ENCODE data around the gene NBEAL2. TPM values are rescaled to one million over a fixed set of nuclear protein-coding genes. Genes with fewer than 3 reads are reported as not detected.

NBEAL2 gene
- total RNA-seq, 4 donors from 2014 or later = 4.1 to 8.7 (median 7.5) TPM

GRCh38 chr3:46981932-46982471, 2.5 kb downstream of the NBEAL2 start:
- in situ Hi-C loops (cut with MboI; ENCODE audit: low sequenced_read_pairs in 4 of 4) (loop anchor here in 1 of 4 donors (10.0 kb wide), 1 partner anchor 67 kb away; no protein-coding TSS in a partner anchor), intact Hi-C loops (cut with DNase I; ENCODE audit: low total_unique reads) (no loop called here)
- DNase-seq (no peak), ATAC-seq (no peak)
- Histone ChIP-seq H3K4me1 (peaks cover 15 to 21% of the 10 kb centered on the region in 2 donors), H3K27ac (peak overlapping the region; percentile 28 to 95 (median 54)), H3K27me3 (no peaks in the 10 kb centered on the region), H3K36me3 (no peaks in the 10 kb centered on the region), H3K4me3 (peak overlapping the region in 2 of 4 donors; percentile 21 to 71), H3K9me3 (no peaks in the 10 kb centered on the region)
- TF ChIP-seq POLR2A (IDR thresholded peaks at IDR 0.05) = no peak
- TF ChIP-seq, protein P1, sequence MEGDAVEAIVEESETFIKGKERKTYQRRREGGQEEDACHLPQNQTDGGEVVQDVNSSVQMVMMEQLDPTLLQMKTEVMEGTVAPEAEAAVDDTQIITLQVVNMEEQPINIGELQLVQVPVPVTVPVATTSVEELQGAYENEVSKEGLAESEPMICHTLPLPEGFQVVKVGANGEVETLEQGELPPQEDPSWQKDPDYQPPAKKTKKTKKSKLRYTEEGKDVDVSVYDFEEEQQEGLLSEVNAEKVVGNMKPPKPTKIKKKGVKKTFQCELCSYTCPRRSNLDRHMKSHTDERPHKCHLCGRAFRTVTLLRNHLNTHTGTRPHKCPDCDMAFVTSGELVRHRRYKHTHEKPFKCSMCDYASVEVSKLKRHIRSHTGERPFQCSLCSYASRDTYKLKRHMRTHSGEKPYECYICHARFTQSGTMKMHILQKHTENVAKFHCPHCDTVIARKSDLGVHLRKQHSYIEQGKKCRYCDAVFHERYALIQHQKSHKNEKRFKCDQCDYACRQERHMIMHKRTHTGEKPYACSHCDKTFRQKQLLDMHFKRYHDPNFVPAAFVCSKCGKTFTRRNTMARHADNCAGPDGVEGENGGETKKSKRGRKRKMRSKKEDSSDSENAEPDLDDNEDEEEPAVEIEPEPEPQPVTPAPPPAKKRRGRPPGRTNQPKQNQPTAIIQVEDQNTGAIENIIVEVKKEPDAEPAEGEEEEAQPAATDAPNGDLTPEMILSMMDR (IDR thresholded peaks at IDR 0.05 in 4 of 5, conservative IDR thresholded peaks at IDR 0.05 in 1 of 5) = no peak

DNA sequence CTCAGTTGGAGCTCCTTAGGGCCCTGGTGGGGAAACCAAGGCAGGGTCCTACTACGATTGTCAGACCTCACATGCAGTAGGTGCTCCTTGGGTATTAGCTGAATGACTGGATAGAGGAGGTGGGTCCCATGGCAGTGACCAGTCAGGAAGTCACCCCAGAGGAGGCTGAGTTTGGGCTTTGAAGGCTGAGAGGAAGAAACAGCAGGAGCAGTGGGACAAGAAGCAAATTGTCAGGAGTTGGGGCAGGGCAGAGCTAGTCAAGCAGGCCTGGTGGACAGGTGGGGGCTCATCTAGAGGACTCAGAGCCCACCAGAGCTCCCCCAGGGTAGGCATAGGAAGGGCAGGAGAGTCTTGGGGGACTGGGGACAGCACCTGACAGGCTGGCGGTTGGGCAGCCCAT, 3.1 kb downstream of the NBEAL2 start:
- Histone ChIP-seq H3K27me3 (no peaks in the 10 kb centered on the region), H3K4me1 (peaks cover 14 to 15% of the 10 kb centered on the region in 2 donors), H3K36me3 (no peaks in the 10 kb centered on the region), H3K4me3 (no peak overlapping the region), H3K27ac (peak overlapping the region in 2 of 4 donors; percentile 63 to 95), H3K9me3 (no peaks in the 10 kb centered on the region)
- TF ChIP-seq POLR2A (IDR thresholded peaks at IDR 0.05) = no peak
- TF ChIP-seq, protein P1 (IDR thresholded peaks at IDR 0.05 in 4 of 5, conservative IDR thresholded peaks at IDR 0.05 in 1 of 5) = no peak
- in situ Hi-C loops (cut with MboI; ENCODE audit: low sequenced_read_pairs in 4 of 4) = loop anchor here in 1 of 4 donors (10.0 kb wide), 1 partner anchor 68 kb away; no protein-coding TSS in a partner anchor
- intact Hi-C loops (cut with DNase I; ENCODE audit: low total_unique reads) = no loop called here
- no peak for ATAC-seq
- no peak for DNase-seq

DNA sequence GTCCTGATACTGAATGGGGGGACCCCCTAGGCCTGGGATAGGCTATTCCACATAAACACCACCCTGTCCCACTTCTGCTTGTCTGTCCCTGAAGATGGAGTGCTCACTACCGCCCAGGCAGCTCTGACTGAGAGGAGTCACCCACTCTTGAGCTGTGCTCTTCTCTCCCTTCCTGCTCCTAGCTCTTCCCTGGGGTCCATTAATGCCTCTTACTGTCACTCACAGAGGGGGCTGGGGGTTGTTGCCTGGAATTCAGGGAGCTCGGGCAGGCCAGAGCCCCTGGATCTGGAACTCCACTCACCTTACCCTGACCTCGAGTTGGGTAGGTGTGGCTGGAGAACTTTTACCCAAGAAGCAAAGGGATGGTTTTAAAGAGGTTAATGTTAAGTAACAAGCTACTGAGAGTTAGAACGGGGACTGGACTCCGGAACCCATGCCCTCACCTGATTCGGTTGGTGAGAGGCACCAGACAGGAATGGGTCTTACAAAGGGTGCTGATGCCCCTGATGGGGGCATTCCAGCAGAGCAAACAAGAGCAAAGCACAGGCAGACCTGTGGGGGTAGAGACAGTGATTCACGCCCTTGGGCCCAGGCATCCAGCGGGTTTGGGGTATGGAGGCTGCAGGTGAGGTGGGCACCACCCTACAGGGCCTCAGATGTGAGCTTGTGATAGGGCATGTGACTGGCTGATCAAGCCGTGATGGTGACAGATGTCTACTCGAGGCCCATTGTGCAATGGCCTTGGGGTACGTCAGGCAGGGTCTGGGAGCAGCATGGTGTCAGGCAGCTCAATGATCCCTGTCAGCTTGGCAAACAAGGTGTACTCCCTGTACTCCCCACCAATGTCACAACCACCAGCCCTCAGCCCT, 5.4 kb downstream of the NBEAL2 start:
- no peak overlapping the region for H3K27ac ChIP-seq
- in situ Hi-C loops (cut with MboI; ENCODE audit: low sequenced_read_pairs in 4 of 4) = loop anchor here in 1 of 4 donors (10.0 kb wide), 1 partner anchor 70 kb away; no protein-coding TSS in a partner anchor
- TF ChIP-seq, protein P1 (IDR thresholded peaks at IDR 0.05 in 4 of 5, conservative IDR thresholded peaks at IDR 0.05 in 1 of 5) = no peak
- no peak for TF ChIP-seq POLR2A (IDR thresholded peaks at IDR 0.05)
- H3K4me1 ChIP-seq = peaks cover 0 to 3% of the 10 kb centered on the region in 2 donors
- H3K4me3 ChIP-seq = no peak overlapping the region
- ATAC-seq (no peak), DNase-seq (no peak)
- intact Hi-C loops (cut with DNase I; ENCODE audit: low total_unique reads) = no loop called here
- H3K36me3 ChIP-seq = no peaks in the 10 kb centered on the region
- no peaks in the 10 kb centered on the region for H3K27me3 ChIP-seq
- no peaks in the 10 kb centered on the region for H3K9me3 ChIP-seq

DNA sequence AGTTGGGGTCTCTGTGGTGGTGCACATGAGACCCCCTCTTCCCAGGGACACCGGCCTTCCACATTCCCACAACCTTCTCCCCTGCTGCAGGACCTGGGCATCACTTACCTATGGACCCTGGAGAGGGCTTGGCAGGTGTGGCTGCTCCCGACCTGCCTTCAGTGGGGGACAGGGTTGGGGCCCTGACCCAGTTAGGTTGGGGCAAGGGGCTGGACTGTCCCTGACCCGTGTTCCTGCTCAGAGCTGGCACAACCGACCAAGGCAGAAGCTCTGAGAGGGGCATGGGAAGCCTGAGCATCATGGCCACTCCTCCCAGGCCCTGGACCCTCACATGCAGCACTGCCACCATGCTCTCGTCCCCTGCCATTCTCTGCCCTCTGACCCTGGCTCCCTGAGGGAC, 6.1 kb downstream of the NBEAL2 start:
- Histone ChIP-seq H3K9me3 (no peaks in the 10 kb centered on the region), H3K4me3 (no peak overlapping the region), H3K27ac (no peak overlapping the region), H3K27me3 (no peaks in the 10 kb centered on the region), H3K4me1 (peaks cover 0 to 3% of the 10 kb centered on the region in 2 donors), H3K36me3 (no peaks in the 10 kb centered on the region)
- no peak for TF ChIP-seq POLR2A (IDR thresholded peaks at IDR 0.05)
- TF ChIP-seq, protein P1 (IDR thresholded peaks at IDR 0.05 in 4 of 5, conservative IDR thresholded peaks at IDR 0.05 in 1 of 5) = no peak
- ATAC-seq (no peak), DNase-seq (no peak)
- intact Hi-C loops (cut with DNase I; ENCODE audit: low total_unique reads) (no loop called here), in situ Hi-C loops (cut with MboI; ENCODE audit: low sequenced_read_pairs in 4 of 4) (loop anchor here in 1 of 4 donors (10.0 kb wide), 1 partner anchor 71 kb away; no protein-coding TSS in a partner anchor)

All from gastrocnemius medialis (tissue), 4 donors.